BJ (cell line): ENCODE data around the gene CCDC183. TPM values are rescaled to one million over a fixed set of nuclear protein-coding genes. Genes with fewer than 3 reads are reported as not detected.

Experiments used
- CTCF ChIA-PET: fragments of 350-600 bp; formaldehyde crosslinking; extraction: SDS; loops from one replicate; lab custom pipeline; 2021; ENCODE audit warnings: antibody characterized with exemption, inconsistent platforms; lab: Yijun Ruan, JAX
- POLR2A ChIA-PET: fragments of 300-600 bp; sonication (Branson Sonifier 250); formaldehyde crosslinking; extraction: SDS; loops from one replicate; lab custom pipeline; 2021; ENCODE audit warnings: antibody characterized with exemption; lab: Charles Lee
- DNase-seq: peaks from one replicate; pipeline ENCODE4 v3.0.0-alpha.2; 2011; ENCODE audit warnings: low read depth
- H3K27me3 ChIP-seq: 2 replicates; pipeline ENCODE4 v1.6.0; 2011; ENCODE audit warnings: low read length; ENCODE audit not compliant: control insufficient read depth, insufficient read depth
- H3K36me3 ChIP-seq: 2 replicates; pipeline ENCODE4 v1.5.1; 2011; ENCODE audit warnings: low read length; ENCODE audit not compliant: control insufficient read depth, insufficient read depth
- H3K4me3 ChIP-seq: 2 replicates; pipeline ENCODE4 v1.5.1; 2011; ENCODE audit warnings: low read depth, mild to moderate bottlenecking, control low read depth, low read length
- polyA plus RNA-seq: library from polyadenylated mRNA; depleted of rRNA; stranded (reverse); fragments of >200 nt; gene quantifications from 2 replicates; pipeline ENCODE4 v1.2.3, GENCODE V29; 2011
- TF ChIP-seq, protein P1 (sequence below): IDR thresholded peaks from 2 replicates; pipeline ENCODE4 v1.5.1; 2011; ENCODE audit warnings: low read depth, mild to moderate bottlenecking, control low read depth, inconsistent platforms, low read length, moderate library complexity; ENCODE audit not compliant: insufficient read depth

CCDC183 gene
- polyA plus RNA-seq, 1 experiment = 0.20 TPM

DNA sequence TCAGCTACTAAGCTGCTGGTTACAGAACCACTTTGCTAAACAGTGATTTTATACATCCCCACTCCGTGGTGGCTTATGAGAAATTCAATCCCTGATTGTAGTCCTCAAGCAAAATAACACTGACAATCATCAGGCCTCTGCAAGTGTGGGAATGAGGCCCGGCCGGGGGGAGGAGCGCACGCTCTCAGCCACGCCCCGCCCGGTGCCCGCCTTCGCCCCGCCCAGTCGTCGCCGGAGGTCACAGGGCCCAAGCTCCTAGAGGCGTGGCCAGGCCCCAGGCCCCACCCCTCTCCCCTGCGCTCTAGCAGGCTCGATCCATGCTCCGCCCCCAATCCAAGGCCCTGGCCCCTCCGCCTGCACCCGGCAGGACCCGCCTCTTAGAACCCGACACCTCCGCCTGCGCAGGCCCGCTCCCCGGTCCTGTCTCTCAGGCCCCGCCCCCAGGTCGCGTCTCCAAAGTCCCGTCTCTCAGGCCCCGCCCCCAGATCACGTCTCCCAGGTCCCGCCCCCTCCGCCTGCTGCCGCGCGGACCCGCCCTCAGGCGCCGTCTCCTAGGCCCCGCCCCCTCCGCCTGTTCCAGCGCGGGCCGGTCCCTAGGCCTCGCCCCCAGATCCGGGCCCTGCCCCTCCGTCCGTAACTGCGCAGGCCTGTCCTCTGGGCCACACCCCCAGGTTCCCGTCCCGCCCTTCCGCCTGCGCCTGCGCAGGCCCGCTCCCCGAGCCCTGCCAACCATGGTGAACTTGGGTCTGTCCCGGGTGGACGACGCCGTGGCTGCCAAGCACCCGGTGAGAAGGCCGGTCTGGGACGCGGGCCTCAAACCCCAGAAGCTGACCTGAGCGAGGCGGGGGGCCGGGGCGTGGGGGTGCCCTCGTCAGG, 5.3 kb upstream of the CCDC183 start, which contains the start of gene TMEM141:
TSS of gene TMEM141 (plus strand) at position 705 of the 876 bp plus-strand sequence. CDS start at position 732, 27 bp downstream.
- H3K4me3 ChIP-seq = peak within 1 kb of the TSS; percentile 99
- ChIA-PET CTCF (interaction anchor here (0.6 to 1.8 kb wide), 14 partner anchors 9 to 444 kb away, joined by 3 to 15 read pairs (median 4); partner anchors contain the start of genes AJM1 and RABL6), POLR2A (no interaction called here)
- DNase-seq = peak; percentile 94
- TF ChIP-seq, protein P1, sequence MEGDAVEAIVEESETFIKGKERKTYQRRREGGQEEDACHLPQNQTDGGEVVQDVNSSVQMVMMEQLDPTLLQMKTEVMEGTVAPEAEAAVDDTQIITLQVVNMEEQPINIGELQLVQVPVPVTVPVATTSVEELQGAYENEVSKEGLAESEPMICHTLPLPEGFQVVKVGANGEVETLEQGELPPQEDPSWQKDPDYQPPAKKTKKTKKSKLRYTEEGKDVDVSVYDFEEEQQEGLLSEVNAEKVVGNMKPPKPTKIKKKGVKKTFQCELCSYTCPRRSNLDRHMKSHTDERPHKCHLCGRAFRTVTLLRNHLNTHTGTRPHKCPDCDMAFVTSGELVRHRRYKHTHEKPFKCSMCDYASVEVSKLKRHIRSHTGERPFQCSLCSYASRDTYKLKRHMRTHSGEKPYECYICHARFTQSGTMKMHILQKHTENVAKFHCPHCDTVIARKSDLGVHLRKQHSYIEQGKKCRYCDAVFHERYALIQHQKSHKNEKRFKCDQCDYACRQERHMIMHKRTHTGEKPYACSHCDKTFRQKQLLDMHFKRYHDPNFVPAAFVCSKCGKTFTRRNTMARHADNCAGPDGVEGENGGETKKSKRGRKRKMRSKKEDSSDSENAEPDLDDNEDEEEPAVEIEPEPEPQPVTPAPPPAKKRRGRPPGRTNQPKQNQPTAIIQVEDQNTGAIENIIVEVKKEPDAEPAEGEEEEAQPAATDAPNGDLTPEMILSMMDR = no peak
- no peaks in the 10 kb centered on the region; the same call in 1 of the 2 replicates for H3K36me3 ChIP-seq
- peaks cover 1% of the 10 kb centered on the region for H3K27me3 ChIP-seq

GRCh38 chr9:136791516-136792276, 4.4 kb upstream of the CCDC183 start:
- Histone ChIP-seq H3K36me3 (no peaks in the 10 kb centered on the region; the same call in 1 of the 2 replicates), H3K4me3 (peak overlapping the region; percentile 99), H3K27me3 (peaks cover 5% of the 10 kb centered on the region)
- TF ChIP-seq, protein P1 = peak; percentile 97
- POLR2A ChIA-PET = no interaction called here
- CTCF ChIA-PET = interaction anchor here (0.6 to 1.8 kb wide), 21 partner anchors 8 to 272 kb away, joined by 3 to 15 read pairs (median 5); partner anchors contain the start of genes ABCA2, AJM1 and RABL6
- DNase-seq = no peak

DNA sequence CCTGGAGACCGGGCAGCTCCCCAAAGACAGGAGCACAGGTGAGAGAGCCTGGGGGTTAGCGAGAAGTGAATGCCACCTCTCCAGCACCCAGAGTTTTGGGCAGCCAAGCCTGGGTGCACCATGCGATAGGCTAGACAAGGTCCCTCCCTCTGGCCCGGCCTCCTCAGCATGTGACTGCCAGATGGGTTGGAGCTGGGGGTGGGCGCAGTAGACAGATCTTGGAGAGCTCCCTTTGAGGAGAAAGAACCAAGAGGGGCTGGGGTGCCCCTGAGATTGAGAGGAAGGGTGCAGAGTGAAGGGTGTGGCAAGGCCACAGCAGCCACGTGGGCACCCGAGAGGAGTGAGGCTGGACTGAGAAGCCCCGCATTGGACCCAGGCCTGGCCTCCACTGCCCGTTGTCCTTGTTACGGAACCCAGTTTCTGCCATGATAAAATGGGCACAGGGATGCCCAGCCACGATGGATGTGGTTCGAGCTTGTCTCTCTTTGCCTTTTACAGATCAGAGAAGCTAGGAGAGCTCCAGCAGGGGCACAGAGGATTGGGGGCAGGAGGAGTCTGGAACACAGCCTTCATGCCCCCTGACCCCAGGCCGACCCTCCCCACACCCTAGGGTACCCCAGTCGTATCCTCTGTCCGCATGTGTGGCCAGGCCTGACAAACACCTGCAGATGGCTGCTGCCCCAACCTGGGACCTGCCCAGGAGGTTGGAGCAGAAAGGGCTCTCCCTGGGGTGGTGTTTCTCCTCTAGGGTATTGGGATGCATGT, 3.6 kb upstream of the CCDC183 start:
- DNase-seq = no peak
- TF ChIP-seq, protein P1 = no peak
- H3K36me3 ChIP-seq = no peaks in the 10 kb centered on the region; the same call in 1 of the 2 replicates
- H3K4me3 ChIP-seq = no peak overlapping the region
- peaks cover 7% of the 10 kb centered on the region for H3K27me3 ChIP-seq
- ChIA-PET CTCF (interaction anchor here (0.8 to 1.6 kb wide), 14 partner anchors 8 to 272 kb away, joined by 3 to 10 read pairs (median 4); partner anchors contain the start of genes ABCA2 and AJM1), POLR2A (no interaction called here)

GRCh38 chr9:136793086-136793946, 2.8 kb upstream of the CCDC183 start:
- Histone ChIP-seq H3K4me3 (no peak overlapping the region), H3K27me3 (peaks cover 7% of the 10 kb centered on the region), H3K36me3 (no peaks in the 10 kb centered on the region; the same call in 1 of the 2 replicates)
- ChIA-PET CTCF (interaction anchor here (0.5 to 1.6 kb wide), 13 partner anchors 13 to 274 kb away, joined by 3 to 10 read pairs (median 4); partner anchors contain the start of genes ABCA2, AJM1 and LCN8), POLR2A (no interaction called here)
- TF ChIP-seq, protein P1 = no peak
- DNase-seq = no peak
